ENCODE results near the gene HECTD4. TPM values are rescaled to one million over a fixed set of nuclear protein-coding genes. Genes with fewer than 3 reads are reported as not detected.
A peak's percentile ranks its signal among the peaks of the same experiment; 100 is the strongest.
"Not testable (repeated sequence)": the region's sequence is repeated elsewhere in the genome, so short reads cannot be mapped to it uniquely, and the experiment has no call there.

The HECTD4 gene
- total RNA-seq, 2 experiments from 2014 or later = 43.2 to 44.7 TPM

DNA sequence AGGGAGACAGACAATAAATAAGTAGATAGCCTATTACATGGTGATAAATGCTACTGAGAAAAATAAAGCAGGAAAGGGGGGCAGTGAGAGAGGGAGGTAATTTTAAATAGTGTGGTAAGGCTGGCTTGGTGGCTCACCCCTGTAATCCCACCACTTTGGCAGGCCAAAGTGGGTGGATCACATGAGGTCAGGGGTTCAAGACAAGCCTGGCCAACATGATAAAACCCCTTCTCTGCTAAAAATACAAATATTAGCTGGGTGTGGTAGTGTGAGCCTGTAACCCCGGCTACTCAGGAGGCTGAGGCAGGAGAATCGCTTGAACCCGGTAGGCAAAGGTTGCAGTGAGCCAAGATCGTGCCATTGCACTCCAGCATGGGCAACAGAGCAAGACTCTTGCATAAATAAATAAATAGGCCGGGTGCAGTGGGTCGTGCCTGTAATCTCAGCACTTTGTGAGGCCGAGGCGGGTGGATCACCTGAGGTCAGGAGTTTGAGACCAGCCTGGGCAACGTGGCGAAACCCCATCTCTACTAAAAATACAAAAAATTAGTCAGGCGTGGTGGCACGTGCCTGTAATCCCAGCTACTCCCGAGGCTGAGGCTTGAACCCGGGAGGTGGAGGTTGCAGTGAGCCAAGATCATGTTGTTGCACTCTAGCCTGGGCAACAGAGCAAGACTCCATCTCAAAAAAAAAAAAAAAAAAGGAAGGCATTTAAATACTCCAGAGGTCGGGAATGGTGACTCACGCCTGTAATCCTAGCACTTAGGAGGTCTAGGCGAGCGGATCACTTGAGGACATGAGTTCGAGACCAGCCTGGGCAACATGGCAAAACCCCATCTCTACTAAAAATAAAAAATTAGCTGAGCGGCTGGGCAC is 271.2 kb downstream of the HECTD4 start:
- H3K9me3 Mint-ChIP-seq; H3K27me3 Mint-ChIP-seq; POLR2A ChIA-PET; H3K4me3 Mint-ChIP-seq; DNase-seq; H3K36me3 Mint-ChIP-seq (ENCODE audit: low read depth): not testable (repeated sequence)
- H3K4me1 Mint-ChIP-seq = peaks cover 36% of the 10 kb centered on the region
- CTCF ChIA-PET = interaction anchor here (0.6 to 1.5 kb wide), 3 partner anchors 10 to 18 kb away, joined by 3 to 4 read pairs (median 3); partner anchors contain the start of gene TRAFD1
- H3K27ac Mint-ChIP-seq = peak overlapping the region; percentile 57

Small RNA genes lying within 50 kb of the gene (microRNA-seq; reads per million reads assigned to microRNA genes)
- not detected for gene MIR6861 (ENCODE audit: borderline microRNAs expressed, borderline replicate concordance)

Other genes with a start within 250 kb of the HECTD4 start
- 1,000 to 10,000 TPM; 1,236 to 1,343 TPM for gene RPL6, start 27.2 kb upstream of the HECTD4 start, total RNA-seq
- 10 to 100 TPM; 79.2 to 84.4 TPM for gene PTPN11, start 36.5 kb upstream of the HECTD4 start, total RNA-seq